PC-3 (cell line): ENCODE results near the gene GBA2.

Source experiments
- CTCF ChIP-seq: fragments of 300-600 bp; sonication (generic); conservative IDR thresholded peaks from 2 replicates; pipeline ENCODE4 v1.5.1; 2017; ENCODE audit warnings: antibody characterized with exemption, low read depth, mild to moderate bottlenecking, low read length
- EZH2phosphoT487 ChIP-seq: fragments of 300-600 bp; sonication (generic); IDR thresholded peaks from 2 replicates; pipeline ENCODE4 v1.6.1; 2018; ENCODE audit warnings: mild to moderate bottlenecking, antibody characterized with exemption, low read length, borderline replicate concordance

- TF ChIP-seq CTCF (no peak), EZH2phosphoT487 (no peak)
These were observed 38.1 kb downstream of the GBA2 start for GRCh38 chr9:35710818-35711500.
